ENCODE results near the gene ADCY3. TPM values are rescaled to one million over a fixed set of nuclear protein-coding genes. Genes with fewer than 3 reads are reported as not detected.

The ADCY3 gene
- total RNA-seq, 4 donors from 2014 or later: 32.5 to 54.5 (median 39.9) TPM

DNA sequence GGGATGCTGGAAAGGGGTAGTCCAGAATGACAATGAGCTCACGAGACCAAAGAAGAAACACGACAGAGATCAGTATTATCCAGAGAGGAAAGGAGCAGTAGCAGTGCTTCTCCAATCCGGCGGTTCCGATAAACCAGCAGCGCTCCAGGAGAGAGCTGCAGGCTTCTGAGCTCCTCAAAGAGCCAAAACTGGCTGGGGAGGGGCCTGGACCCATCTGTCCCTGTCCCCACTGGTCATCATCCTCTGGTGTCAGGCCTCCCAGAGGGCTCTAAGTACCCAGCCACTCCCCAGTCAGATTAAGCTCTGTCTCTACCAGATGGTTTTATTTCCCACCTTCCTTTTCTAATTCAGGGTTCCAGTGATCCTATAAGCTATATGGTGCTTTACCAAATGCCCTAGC lies 28.5 kb upstream of the ADCY3 start:
- H3K36me3 ChIP-seq: peaks cover 0 to 83% of the 10 kb centered on the region in 2 donors
- WGBS, 2 donors (ENCODE audit: low coverage in 1 of 2): 85 to 100% methylated on average over 1 to 6 of the region's 6 CpGs
- no peak overlapping the region for H3K27ac ChIP-seq
- no peaks in the 10 kb centered on the region for H3K9me3 ChIP-seq
- TF ChIP-seq POLR2A (IDR thresholded peaks at IDR 0.05) (no peak), POLR2AphosphoS5 (IDR thresholded peaks at IDR 0.05) (no peak), EP300 (IDR thresholded peaks at IDR 0.05) (no peak)
- TF ChIP-seq, protein P1, sequence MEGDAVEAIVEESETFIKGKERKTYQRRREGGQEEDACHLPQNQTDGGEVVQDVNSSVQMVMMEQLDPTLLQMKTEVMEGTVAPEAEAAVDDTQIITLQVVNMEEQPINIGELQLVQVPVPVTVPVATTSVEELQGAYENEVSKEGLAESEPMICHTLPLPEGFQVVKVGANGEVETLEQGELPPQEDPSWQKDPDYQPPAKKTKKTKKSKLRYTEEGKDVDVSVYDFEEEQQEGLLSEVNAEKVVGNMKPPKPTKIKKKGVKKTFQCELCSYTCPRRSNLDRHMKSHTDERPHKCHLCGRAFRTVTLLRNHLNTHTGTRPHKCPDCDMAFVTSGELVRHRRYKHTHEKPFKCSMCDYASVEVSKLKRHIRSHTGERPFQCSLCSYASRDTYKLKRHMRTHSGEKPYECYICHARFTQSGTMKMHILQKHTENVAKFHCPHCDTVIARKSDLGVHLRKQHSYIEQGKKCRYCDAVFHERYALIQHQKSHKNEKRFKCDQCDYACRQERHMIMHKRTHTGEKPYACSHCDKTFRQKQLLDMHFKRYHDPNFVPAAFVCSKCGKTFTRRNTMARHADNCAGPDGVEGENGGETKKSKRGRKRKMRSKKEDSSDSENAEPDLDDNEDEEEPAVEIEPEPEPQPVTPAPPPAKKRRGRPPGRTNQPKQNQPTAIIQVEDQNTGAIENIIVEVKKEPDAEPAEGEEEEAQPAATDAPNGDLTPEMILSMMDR (IDR thresholded peaks at IDR 0.05): no peak
- no peak for ATAC-seq
- H3K4me3 ChIP-seq: no peak overlapping the region
- H3K27me3 ChIP-seq: no peaks in the 10 kb centered on the region
- no peaks in the 10 kb centered on the region for H3K4me1 ChIP-seq

DNA sequence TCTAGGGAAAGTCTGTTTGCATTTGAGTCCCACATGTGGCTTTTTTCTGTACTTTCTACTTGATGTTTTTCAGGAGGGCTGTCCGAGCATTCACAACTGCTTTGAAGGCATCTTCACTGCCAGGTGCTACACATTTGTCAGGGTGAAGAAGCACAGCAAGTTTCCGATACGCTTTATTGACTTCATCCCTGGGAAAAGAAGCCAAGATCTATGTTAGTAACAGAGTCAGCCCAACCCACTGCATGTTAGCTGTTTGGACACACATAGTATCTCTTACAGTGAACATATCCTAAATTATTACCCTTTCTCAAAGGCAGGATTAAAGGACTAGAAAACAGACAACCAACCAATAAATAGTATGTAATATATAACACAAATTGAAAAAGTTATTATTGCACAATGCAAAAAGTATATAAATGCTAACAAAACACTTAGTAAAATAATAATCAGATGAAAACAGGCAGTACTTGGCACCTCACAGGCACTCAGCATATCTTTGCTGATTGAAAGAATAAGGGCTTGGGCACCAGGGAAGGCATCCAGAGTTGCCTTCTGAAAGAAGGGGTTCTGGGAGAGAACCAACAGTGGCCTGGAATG lies 27.6 kb upstream of the ADCY3 start:
- Histone ChIP-seq H3K36me3 (peaks cover 0 to 75% of the 10 kb centered on the region in 2 donors), H3K4me1 (no peaks in the 10 kb centered on the region), H3K27me3 (no peaks in the 10 kb centered on the region), H3K9me3 (no peaks in the 10 kb centered on the region), H3K27ac (no peak overlapping the region), H3K4me3 (no peak overlapping the region)
- WGBS, 2 donors (ENCODE audit: low coverage in 1 of 2): 83% methylated on average over 3 of the region's 3 CpGs; no CpG with 5 or more reads in 1 of the 2 donors
- ATAC-seq: no peak
- TF ChIP-seq, protein P1 (IDR thresholded peaks at IDR 0.05): no peak
- no peak for TF ChIP-seq POLR2A (IDR thresholded peaks at IDR 0.05)

DNA sequence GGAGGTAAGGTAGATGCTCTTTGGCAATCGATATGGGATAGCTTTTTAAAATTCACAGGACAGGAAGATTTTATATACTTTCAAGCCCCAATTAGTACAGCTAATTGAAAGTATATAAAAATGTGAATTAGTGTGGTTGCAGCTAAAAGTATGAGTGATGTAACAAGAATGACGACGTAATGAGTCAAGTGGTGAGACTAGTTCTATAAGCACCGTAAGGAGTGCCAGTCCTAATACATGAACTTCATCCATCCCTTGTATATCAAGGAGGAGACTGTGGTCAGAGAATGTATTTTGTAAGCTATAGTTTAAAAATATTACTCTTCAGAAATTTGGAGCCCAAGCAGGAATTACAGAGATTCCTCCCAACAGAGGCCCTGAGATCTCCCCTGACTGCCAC lies 25.9 kb upstream of the ADCY3 start:
- Histone ChIP-seq H3K4me1 (no peaks in the 10 kb centered on the region), H3K27ac (no peak overlapping the region), H3K4me3 (no peak overlapping the region), H3K9me3 (no peaks in the 10 kb centered on the region), H3K36me3 (peaks cover 0 to 57% of the 10 kb centered on the region in 2 donors), H3K27me3 (no peaks in the 10 kb centered on the region)
- no peak for ATAC-seq
- TF ChIP-seq EP300 (IDR thresholded peaks at IDR 0.05) (no peak), POLR2A (IDR thresholded peaks at IDR 0.05) (no peak), POLR2AphosphoS5 (IDR thresholded peaks at IDR 0.05) (no peak)
- TF ChIP-seq, protein P1 (IDR thresholded peaks at IDR 0.05): no peak
- WGBS, 2 donors (ENCODE audit: low coverage in 1 of 2): 86 to 95% methylated on average over 3 to 4 of the region's 4 CpGs

DNA sequence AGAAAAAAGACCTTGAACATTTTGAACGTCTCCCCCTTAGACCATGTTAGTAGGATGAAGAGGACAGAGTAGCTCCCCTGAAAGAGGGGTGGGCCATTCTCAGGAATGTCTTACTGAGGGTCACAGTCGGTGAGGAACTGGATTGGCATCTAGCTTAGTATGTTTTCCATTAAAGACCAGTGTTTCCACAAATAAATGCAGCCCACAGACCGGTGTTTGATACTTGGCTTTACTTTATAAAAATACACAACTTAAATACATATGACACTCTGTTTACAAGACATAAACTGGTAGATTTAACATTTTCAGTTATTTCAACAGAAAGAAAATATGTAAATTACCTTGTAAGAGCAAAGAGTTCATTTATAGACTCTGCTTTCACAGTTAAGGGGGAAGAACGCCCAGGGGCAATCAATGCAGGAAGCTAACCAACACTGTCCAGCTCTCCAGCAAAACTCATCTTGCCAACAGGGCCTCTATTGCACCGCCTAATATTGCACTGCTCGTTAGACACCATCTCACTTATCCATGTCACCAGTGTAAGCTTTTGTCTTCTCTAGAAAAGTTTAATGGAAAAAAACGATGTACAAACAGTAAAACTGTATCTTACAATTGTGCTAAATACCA lies 23.5 kb upstream of the ADCY3 start:
- no peaks in the 10 kb centered on the region for H3K27me3 ChIP-seq
- 67 to 72% methylated on average over 5 to 7 of the region's 7 CpGs for WGBS, 2 donors (ENCODE audit: low coverage in 1 of 2)
- no peaks in the 10 kb centered on the region for H3K4me1 ChIP-seq
- no peak overlapping the region for H3K4me3 ChIP-seq
- no peak for ATAC-seq
- no peaks in the 10 kb centered on the region for H3K9me3 ChIP-seq
- TF ChIP-seq EP300 (IDR thresholded peaks at IDR 0.05): no peak
- TF ChIP-seq POLR2A (IDR thresholded peaks at IDR 0.05): no peak
- no peak for TF ChIP-seq POLR2AphosphoS5 (IDR thresholded peaks at IDR 0.05)
- TF ChIP-seq, protein P1 (IDR thresholded peaks at IDR 0.05): no peak
- H3K36me3 ChIP-seq: peaks cover 0 to 34% of the 10 kb centered on the region in 2 donors
- no peak overlapping the region for H3K27ac ChIP-seq

DNA sequence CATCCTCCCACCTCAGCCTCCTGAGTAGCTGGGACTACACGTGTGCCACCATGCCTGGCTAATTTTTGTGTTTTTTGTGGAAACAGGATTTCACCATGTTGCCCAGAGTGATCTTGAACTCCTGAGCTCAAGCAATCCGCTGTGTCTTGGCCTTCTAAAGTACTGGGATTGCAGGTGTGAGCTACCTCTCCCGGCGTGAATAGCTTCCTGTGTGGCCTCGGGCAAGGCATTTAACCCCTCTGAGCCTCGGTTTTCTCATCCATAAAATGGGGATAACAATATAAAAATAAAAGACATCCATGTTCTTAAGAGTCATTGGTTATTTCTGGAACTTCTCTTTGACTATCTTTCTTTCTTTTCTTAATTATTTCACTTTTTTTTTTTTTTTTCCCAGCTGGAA lies 19.3 kb upstream of the ADCY3 start:
- no peak for ATAC-seq
- Histone ChIP-seq H3K9me3 (no peaks in the 10 kb centered on the region), H3K36me3 (no peaks in the 10 kb centered on the region), H3K27me3 (no peaks in the 10 kb centered on the region), H3K27ac (no peak overlapping the region), H3K4me3 (no peak overlapping the region), H3K4me1 (no peaks in the 10 kb centered on the region)
- WGBS, 2 donors (ENCODE audit: low coverage in 1 of 2): 73 to 86% methylated on average over 5 to 6 of the region's 6 CpGs
- TF ChIP-seq EP300 (IDR thresholded peaks at IDR 0.05): no peak
- TF ChIP-seq, protein P1 (IDR thresholded peaks at IDR 0.05): no peak
- no peak for TF ChIP-seq POLR2A (IDR thresholded peaks at IDR 0.05)
- no peak for TF ChIP-seq POLR2AphosphoS5 (IDR thresholded peaks at IDR 0.05)
